ENCODE results near the gene PNCK.

The PNCK gene

GRCh38 chrX:153642051-153642654 lies 31.5 kb downstream of the PNCK start:
- no peak for DNase-seq (ENCODE audit: low read depth in 2 of 2)

GRCh38 chrX:153641627-153642026 lies 32.0 kb downstream of the PNCK start:
- DNase-seq (ENCODE audit: low read depth in 2 of 2) = no peak

GRCh38 chrX:153640736-153641575 lies 32.7 kb downstream of the PNCK start:
- DNase-seq (ENCODE audit: low read depth in 2 of 2) = no peak

- no peak for DNase-seq (ENCODE audit: low read depth in 2 of 2)
These were observed 33.4 kb downstream of the PNCK start for GRCh38 chrX:153640045-153640686.

- DNase-seq (ENCODE audit: low read depth in 2 of 2) = no peak
These were observed 34.2 kb downstream of the PNCK start for GRCh38 chrX:153639177-153640044.

- no peak for DNase-seq (ENCODE audit: low read depth in 2 of 2)
These were observed 35.0 kb downstream of the PNCK start for GRCh38 chrX:153638436-153639176.

- DNase-seq (ENCODE audit: low read depth in 2 of 2) = no peak
These were observed 35.6 kb downstream of the PNCK start for GRCh38 chrX:153638041-153638371.

GRCh38 chrX:153637121-153638040 lies 36.2 kb downstream of the PNCK start:
- no peak for DNase-seq (ENCODE audit: low read depth in 2 of 2)

- DNase-seq (ENCODE audit: low read depth in 2 of 2) = no peak
These were observed 36.9 kb downstream of the PNCK start for GRCh38 chrX:153636716-153637115.

- no peak for DNase-seq (ENCODE audit: low read depth in 2 of 2)
These were observed 37.6 kb downstream of the PNCK start for GRCh38 chrX:153635788-153636668.

GRCh38 chrX:153635388-153635787 lies 38.2 kb downstream of the PNCK start:
- no peak for DNase-seq (ENCODE audit: low read depth in 2 of 2)

- DNase-seq (ENCODE audit: low read depth in 2 of 2) = no peak
These were observed 38.8 kb downstream of the PNCK start for GRCh38 chrX:153634832-153635231.

GRCh38 chrX:153634236-153634635 lies 39.4 kb downstream of the PNCK start:
- no peak for DNase-seq (ENCODE audit: low read depth in 2 of 2)

- no peak for DNase-seq (ENCODE audit: low read depth in 2 of 2)
These were observed 39.9 kb downstream of the PNCK start for GRCh38 chrX:153633607-153634180.

GRCh38 chrX:153633048-153633447 lies 40.6 kb downstream of the PNCK start:
- no peak for DNase-seq (ENCODE audit: low read depth in 2 of 2)

GRCh38 chrX:153632595-153632946 lies 41.0 kb downstream of the PNCK start:
- DNase-seq (ENCODE audit: low read depth in 2 of 2) = no peak

GRCh38 chrX:153631907-153632594 lies 41.6 kb downstream of the PNCK start:
- DNase-seq (ENCODE audit: low read depth in 2 of 2) = no peak

GRCh38 chrX:153631346-153631745 lies 42.3 kb downstream of the PNCK start:
- DNase-seq (ENCODE audit: low read depth in 2 of 2) = no peak

Data from stimulated activated CD8-positive, alpha-beta memory T cell treated with anti-CD3 and anti-CD28 coated beads, Interleukin-2, amount 100 ng/mL, for 1 hour (primary cell).